ENCODE results near the gene TMEM185A. TPM values are rescaled to one million over a fixed set of nuclear protein-coding genes. Genes with fewer than 3 reads are reported as not detected.

Gene TMEM185A
- total and polyA plus RNA-seq, 2 experiments from 2014 or later = 14.7 to 15.3 TPM

DNA sequence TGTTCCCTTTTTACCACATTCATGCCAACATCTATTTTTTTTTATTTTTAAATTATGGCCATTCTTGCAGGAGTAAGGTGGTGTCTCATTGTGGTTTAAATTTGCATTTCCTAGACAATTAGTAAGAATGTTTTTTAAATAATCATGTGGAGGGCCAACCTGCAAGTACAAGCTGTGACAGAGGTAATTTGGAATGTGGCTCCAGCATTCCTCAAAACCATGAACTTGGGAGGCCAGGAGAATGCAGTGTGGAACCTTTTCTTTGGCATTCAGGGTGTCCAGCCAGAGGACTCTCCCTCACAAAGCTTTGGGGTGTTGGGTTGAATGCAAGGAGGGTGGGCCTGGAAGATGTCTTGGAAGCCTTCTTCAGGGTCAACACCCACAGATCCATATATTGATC, 7.3 kb upstream of the TMEM185A start:
- Histone ChIP-seq H3K9ac (no peak overlapping the region), H3K27me3 (replicated peaks; ENCODE audit: insufficient read depth) (no peaks in the 10 kb centered on the region), H2AFZ (no peak overlapping the region), H4K20me1 (ENCODE audit: insufficient read depth) (no peaks in the 10 kb centered on the region), H3K27ac (no peak overlapping the region), H3K9me3 (ENCODE audit: low read depth) (no peaks in the 10 kb centered on the region), H3K4me2 (ENCODE audit: unreplicated experiment) (no peak overlapping the region), H3K79me2 (ENCODE audit: insufficient read depth) (no peaks in the 10 kb centered on the region), H3K9me2 (ENCODE audit: insufficient read depth) (no peaks in the 10 kb centered on the region), H3K4me1 (ENCODE audit: insufficient read depth) (peaks cover 7% of the 10 kb centered on the region), H3F3A (ENCODE audit: insufficient read depth) (no peaks in the 10 kb centered on the region), H3K4me3 (no peak overlapping the region), H3K36me3 (ENCODE audit: low read depth) (no peaks in the 10 kb centered on the region)
- in situ Hi-C loops (cut with MboI) = no loop called here
- TF ChIP-seq EZH2phosphoT487 (IDR thresholded peaks at IDR 0.05; ENCODE audit: insufficient read depth, low read depth) = no peak
- no peak for TF ChIP-seq EZH2 (IDR thresholded peaks at IDR 0.05; ENCODE audit: insufficient read depth, poor library complexity, severe bottlenecking)
- peak; percentile 34 for DNase-seq

- Histone ChIP-seq H4K20me1 (ENCODE audit: insufficient read depth) (no peaks in the 10 kb centered on the region), H3K4me2 (ENCODE audit: unreplicated experiment) (no peak overlapping the region), H3K9ac (no peak overlapping the region), H3K27me3 (replicated peaks; ENCODE audit: insufficient read depth) (no peaks in the 10 kb centered on the region), H3K4me3 (no peak overlapping the region), H3K9me3 (ENCODE audit: low read depth) (no peaks in the 10 kb centered on the region), H3K4me1 (ENCODE audit: insufficient read depth) (peaks cover 7% of the 10 kb centered on the region; the same call in 1 of the 2 replicates), H3K27ac (no peak overlapping the region), H3K9me2 (ENCODE audit: insufficient read depth) (no peaks in the 10 kb centered on the region), H2AFZ (no peak overlapping the region), H3K36me3 (ENCODE audit: low read depth) (no peaks in the 10 kb centered on the region), H3K79me2 (ENCODE audit: insufficient read depth) (peaks cover 18% of the 10 kb centered on the region), H3F3A (ENCODE audit: insufficient read depth) (no peaks in the 10 kb centered on the region)
- TF ChIP-seq EZH2 (IDR thresholded peaks at IDR 0.05; ENCODE audit: insufficient read depth, poor library complexity, severe bottlenecking) (no peak), EZH2phosphoT487 (IDR thresholded peaks at IDR 0.05; ENCODE audit: insufficient read depth, low read depth) (no peak)
- in situ Hi-C loops (cut with MboI) = no loop called here
- DNase-seq = no peak
These were observed 1.9 kb upstream of the TMEM185A start for GRCh38 chrX:149633511-149633910.

DNA sequence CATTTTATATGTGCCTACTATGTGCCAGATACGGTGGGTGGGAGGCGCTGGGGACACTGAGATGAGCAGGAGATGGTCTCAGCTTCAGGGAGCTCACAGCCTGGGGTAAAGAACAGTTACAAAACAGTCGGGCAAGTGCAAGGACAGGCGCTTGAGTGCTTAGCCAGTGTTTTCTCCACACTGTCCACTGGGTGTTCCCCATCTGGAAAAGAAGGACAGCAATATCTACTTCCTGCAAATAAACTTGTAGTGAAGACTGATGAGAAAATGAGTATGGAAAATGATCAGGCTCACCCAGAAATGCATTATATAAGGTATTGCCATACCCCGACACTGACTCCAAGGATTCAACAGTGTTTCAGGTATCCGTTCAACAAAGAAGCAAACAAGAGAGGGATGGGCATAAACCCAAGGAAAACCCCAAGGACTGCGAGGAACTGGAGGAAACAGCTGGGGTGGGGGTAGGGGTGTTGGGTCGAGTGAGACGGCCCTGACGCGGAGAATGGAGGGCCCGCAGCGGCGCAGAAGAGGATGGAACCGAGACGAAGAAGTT, 835 bp downstream of the TMEM185A start:
- peak; percentile 71 for DNase-seq
- in situ Hi-C loops (cut with MboI) = no loop called here
- no peaks in the 10 kb centered on the region for H3F3A ChIP-seq (ENCODE audit: insufficient read depth)
- whole genome bisulfite sequencing, 2 experiments (ENCODE audit: low coverage in 1 of 2, low lambda C conversion rate in 2 of 2, missing lambda C conversion rate in 2 of 2) = 0 to 1% methylated on average over 9 to 16 of the region's 16 CpGs
- H3K9ac ChIP-seq = peak overlapping the region; percentile 77
- H2AFZ ChIP-seq = peak overlapping the region; percentile 92
- peak overlapping the region; percentile 83 for H3K4me3 ChIP-seq
- no peaks in the 10 kb centered on the region for H3K27me3 ChIP-seq (replicated peaks; ENCODE audit: insufficient read depth)
- H3K4me1 ChIP-seq (ENCODE audit: insufficient read depth) = peaks cover 7% of the 10 kb centered on the region; the same call in 1 of the 2 replicates
- H3K4me2 ChIP-seq (ENCODE audit: unreplicated experiment) = peak overlapping the region; percentile 81
- peaks cover 44% of the 10 kb centered on the region for H3K79me2 ChIP-seq (ENCODE audit: insufficient read depth)
- H3K27ac ChIP-seq = peak overlapping the region; percentile 48
- TF ChIP-seq EZH2 (IDR thresholded peaks at IDR 0.05; ENCODE audit: insufficient read depth, poor library complexity, severe bottlenecking) (no peak), EZH2phosphoT487 (IDR thresholded peaks at IDR 0.05; ENCODE audit: insufficient read depth, low read depth) (no peak)
- no peaks in the 10 kb centered on the region for H3K9me2 ChIP-seq (ENCODE audit: insufficient read depth)
- no peaks in the 10 kb centered on the region for H4K20me1 ChIP-seq (ENCODE audit: insufficient read depth)
- no peaks in the 10 kb centered on the region for H3K9me3 ChIP-seq (ENCODE audit: low read depth)
- H3K36me3 ChIP-seq (ENCODE audit: low read depth) = no peaks in the 10 kb centered on the region

DNA sequence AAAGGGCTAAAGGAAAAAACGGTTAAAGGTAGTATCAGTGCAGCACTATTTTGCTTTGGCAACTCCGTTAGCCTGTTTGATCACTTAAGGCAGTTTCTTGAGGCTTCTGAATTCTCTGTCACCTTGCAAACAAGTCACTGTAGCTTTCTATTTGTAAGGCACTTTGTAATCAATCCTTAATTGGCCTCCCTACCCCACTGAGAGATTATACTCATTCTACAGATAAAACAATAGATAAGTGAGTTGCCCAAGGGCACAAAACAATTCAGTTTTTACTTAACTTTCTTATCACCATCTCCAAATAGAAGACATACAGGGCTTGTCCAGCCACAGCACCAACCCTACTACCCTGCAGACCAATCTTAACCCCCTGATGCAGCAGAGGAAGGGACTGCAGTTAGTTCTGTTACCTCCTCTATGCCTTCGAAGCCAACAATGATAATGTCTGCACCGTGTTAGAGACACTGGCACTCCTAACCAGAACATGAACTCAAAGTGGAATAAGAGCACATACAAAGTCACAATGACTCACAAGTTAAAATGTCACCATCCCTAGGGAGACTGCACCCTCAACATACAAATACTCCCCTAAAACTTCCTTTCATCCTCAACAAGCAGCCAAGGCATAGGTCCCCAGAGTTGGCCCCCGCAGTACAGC, 1.7 kb downstream of the TMEM185A start:
- Histone ChIP-seq H2AFZ (no peak overlapping the region), H3K9ac (no peak overlapping the region), H3F3A (ENCODE audit: insufficient read depth) (no peaks in the 10 kb centered on the region), H3K36me3 (ENCODE audit: low read depth) (no peaks in the 10 kb centered on the region), H3K4me1 (ENCODE audit: insufficient read depth) (peaks cover 7% of the 10 kb centered on the region; the same call in 1 of the 2 replicates), H3K9me2 (ENCODE audit: insufficient read depth) (no peaks in the 10 kb centered on the region), H3K4me3 (peak overlapping the region; percentile 83), H3K27ac (0 out of 2 replicates have a peak overlapping the region, but pooled peaks have one; percentile 48), H4K20me1 (ENCODE audit: insufficient read depth) (no peaks in the 10 kb centered on the region), H3K79me2 (ENCODE audit: insufficient read depth) (peaks cover 53% of the 10 kb centered on the region), H3K27me3 (replicated peaks; ENCODE audit: insufficient read depth) (no peaks in the 10 kb centered on the region), H3K9me3 (ENCODE audit: low read depth) (no peaks in the 10 kb centered on the region), H3K4me2 (ENCODE audit: unreplicated experiment) (peak overlapping the region; percentile 81)
- in situ Hi-C loops (cut with MboI) = no loop called here
- peak; percentile 5 for DNase-seq
- 44 to 52% methylated on average over 5 of the region's 5 CpGs for WGBS, 2 experiments (ENCODE audit: low coverage in 1 of 2, low lambda C conversion rate in 2 of 2, missing lambda C conversion rate in 2 of 2)
- no peak for TF ChIP-seq EZH2phosphoT487 (IDR thresholded peaks at IDR 0.05; ENCODE audit: insufficient read depth, low read depth)
- TF ChIP-seq EZH2 (IDR thresholded peaks at IDR 0.05; ENCODE audit: insufficient read depth, poor library complexity, severe bottlenecking) = no peak

All from GM23248 (cell line).